Adrenal gland (tissue), 5 donors: ENCODE results near the gene APCDD1L.

Experiments
- POLR2A ChIP-seq, 2 donors: fragments of 450-650 bp; IDR thresholded peaks; one replicate each; pipeline ENCODE4 v1.6.1; 2017; ENCODE audit warnings: antibody characterized with exemption in 2 of 2, mild to moderate bottlenecking in 2 of 2, moderate library complexity in 1 of 2
- TF ChIP-seq, protein P1 (sequence below), 6 experiments: fragments of 450-650 bp in 4 of 6; fragments of 200-600 bp in 2 of 6; sonication (generic) in 1 of 6; IDR thresholded peaks; 1 replicate in 5 of 6; 2 replicates in 1 of 6; pipeline versions ENCODE4 v1.5.1 to v1.8.0; 2016 to 2021; ENCODE audit warnings: antibody characterized with exemption in 6 of 6, mild to moderate bottlenecking in 2 of 6, moderate library complexity in 1 of 6
- donor health status: DM: no; HTN: no; CAD: no.

DNA sequence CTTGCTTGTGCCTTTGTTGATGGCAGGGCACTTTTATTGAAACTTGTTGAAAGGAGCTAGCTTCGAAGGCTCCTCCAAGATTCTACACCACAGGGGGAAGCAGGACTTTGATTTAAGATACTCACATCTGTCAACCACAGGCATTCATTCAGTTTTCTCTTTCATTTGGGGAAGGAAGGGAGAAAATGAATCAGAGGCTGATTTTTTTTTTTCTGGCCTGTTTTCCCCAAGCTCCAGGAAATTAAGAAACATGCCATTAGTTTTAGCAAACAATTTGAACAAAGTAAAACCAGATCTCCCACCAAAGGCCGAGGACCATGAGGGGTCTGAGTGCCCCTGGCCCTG is 8.7 kb upstream of the APCDD1L start:
- TF ChIP-seq, protein P1, sequence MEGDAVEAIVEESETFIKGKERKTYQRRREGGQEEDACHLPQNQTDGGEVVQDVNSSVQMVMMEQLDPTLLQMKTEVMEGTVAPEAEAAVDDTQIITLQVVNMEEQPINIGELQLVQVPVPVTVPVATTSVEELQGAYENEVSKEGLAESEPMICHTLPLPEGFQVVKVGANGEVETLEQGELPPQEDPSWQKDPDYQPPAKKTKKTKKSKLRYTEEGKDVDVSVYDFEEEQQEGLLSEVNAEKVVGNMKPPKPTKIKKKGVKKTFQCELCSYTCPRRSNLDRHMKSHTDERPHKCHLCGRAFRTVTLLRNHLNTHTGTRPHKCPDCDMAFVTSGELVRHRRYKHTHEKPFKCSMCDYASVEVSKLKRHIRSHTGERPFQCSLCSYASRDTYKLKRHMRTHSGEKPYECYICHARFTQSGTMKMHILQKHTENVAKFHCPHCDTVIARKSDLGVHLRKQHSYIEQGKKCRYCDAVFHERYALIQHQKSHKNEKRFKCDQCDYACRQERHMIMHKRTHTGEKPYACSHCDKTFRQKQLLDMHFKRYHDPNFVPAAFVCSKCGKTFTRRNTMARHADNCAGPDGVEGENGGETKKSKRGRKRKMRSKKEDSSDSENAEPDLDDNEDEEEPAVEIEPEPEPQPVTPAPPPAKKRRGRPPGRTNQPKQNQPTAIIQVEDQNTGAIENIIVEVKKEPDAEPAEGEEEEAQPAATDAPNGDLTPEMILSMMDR (IDR thresholded peaks at IDR 0.05) = no peak
- TF ChIP-seq POLR2A (IDR thresholded peaks at IDR 0.05) = no peak
